OCI-LY1 (cell line): ENCODE results near the gene SLC9A1.

Experiments
- EZH2 ChIP-seq: fragments of 200-600 bp; sonication (generic), shearing (Covaris generic); IDR thresholded peaks from 2 replicates; pipeline ENCODE4 v1.8.0; 2017; ENCODE audit warnings: borderline replicate concordance, mixed run types, mild to moderate bottlenecking, antibody characterized with exemption, low read length, moderate library complexity, mixed read lengths
- TF ChIP-seq, protein P1 (sequence below): fragments of 200-600 bp; sonication (generic), shearing (Covaris generic); IDR thresholded peaks from 2 replicates; pipeline ENCODE4 v1.5.1; 2017; ENCODE audit warnings: mild to moderate bottlenecking, antibody characterized with exemption, low read length, moderate library complexity, mixed read lengths

DNA sequence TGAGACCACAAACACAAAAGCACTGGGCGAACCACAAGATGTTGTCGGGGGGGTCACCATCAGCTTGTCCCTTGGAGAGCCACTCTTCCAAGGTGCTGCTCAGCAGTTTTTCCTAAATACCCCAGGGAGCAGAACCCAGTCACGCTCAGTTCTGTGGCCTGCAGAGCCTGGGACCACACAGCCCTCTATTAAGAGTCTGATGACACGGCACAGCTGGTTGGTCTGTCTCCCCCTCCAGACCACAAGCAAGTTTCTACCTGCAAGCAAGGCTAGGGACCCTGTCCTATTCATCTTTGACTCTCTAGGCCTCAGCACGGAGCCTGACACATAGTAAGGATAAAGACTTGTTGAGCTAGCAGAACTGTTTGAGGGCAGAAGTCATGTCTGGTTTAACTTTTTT, 28.5 kb downstream of the SLC9A1 start:
- TF ChIP-seq, protein P1, sequence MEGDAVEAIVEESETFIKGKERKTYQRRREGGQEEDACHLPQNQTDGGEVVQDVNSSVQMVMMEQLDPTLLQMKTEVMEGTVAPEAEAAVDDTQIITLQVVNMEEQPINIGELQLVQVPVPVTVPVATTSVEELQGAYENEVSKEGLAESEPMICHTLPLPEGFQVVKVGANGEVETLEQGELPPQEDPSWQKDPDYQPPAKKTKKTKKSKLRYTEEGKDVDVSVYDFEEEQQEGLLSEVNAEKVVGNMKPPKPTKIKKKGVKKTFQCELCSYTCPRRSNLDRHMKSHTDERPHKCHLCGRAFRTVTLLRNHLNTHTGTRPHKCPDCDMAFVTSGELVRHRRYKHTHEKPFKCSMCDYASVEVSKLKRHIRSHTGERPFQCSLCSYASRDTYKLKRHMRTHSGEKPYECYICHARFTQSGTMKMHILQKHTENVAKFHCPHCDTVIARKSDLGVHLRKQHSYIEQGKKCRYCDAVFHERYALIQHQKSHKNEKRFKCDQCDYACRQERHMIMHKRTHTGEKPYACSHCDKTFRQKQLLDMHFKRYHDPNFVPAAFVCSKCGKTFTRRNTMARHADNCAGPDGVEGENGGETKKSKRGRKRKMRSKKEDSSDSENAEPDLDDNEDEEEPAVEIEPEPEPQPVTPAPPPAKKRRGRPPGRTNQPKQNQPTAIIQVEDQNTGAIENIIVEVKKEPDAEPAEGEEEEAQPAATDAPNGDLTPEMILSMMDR: no peak
- TF ChIP-seq EZH2: no peak
